ENCODE results near the gene STAM. TPM values are rescaled to one million over a fixed set of nuclear protein-coding genes. Genes with fewer than 3 reads are reported as not detected.

The STAM gene
- total RNA-seq, 1 experiment from 2014 or later: 26.9 TPM

DNA sequence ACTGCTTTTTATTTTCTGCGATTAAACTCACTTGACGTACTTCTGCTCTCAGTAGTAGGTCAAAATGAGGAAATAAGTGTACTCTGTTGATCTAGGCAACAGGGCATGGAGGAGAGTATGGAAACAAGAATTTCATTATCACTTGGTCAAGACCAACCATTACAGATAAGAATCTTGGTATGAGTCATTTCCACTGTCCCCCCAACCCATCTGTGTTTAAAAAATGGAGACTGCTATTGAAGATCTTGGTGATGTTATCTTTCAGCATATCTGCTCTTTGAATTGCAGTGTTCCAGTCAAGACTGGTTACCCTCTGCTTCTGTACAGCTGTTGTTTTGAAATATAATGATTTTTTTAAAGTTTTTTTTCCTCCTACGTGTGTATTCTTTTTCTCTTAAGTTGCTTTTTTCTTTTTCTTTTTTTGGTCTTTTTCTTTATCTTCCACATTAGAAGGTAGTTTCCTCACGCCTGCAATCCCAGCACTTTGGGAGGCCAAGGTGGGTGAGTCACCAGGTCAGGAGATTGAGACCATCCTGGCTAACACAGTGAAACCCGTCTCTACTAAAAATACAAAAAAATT lies 11.7 kb downstream of the STAM start:
- H3K27ac ChIP-seq: no peak overlapping the region
- no peaks in the 10 kb centered on the region; the same call in 1 of the 2 replicates for H3K4me1 ChIP-seq
- H3K9me3 ChIP-seq (replicated peaks): peaks cover 3% of the 10 kb centered on the region
- no peak overlapping the region for H3K4me3 ChIP-seq
- H3K27me3 ChIP-seq: no peaks in the 10 kb centered on the region
- DNase-seq: no peak
- peaks cover 7% of the 10 kb centered on the region for H3K36me3 ChIP-seq

DNA sequence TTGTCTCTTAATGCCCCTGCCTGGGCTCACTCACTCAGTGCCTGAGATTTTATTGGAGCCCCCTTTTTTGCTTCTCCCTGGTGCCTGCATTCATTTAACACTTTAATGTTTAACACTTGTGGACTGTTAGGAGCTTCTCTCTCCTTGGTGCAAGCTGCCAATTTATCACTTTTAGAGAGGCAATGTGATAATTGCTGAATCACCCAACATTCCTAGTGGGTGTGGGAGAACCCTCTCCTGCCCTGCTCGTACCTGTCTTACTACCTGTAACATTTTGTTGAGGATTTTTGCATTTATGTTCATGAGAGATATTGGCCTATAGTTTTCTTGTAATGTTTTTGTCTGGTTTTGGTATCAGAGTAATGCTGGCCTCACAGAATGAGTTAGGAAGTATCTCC lies 13.2 kb downstream of the STAM start:
- Histone ChIP-seq H3K27ac (no peak overlapping the region), H3K27me3 (no peaks in the 10 kb centered on the region), H3K4me1 (no peaks in the 10 kb centered on the region; the same call in 1 of the 2 replicates), H3K36me3 (peaks cover 7% of the 10 kb centered on the region), H3K9me3 (replicated peaks) (peaks cover 3% of the 10 kb centered on the region), H3K4me3 (no peak overlapping the region)
- DNase-seq: no peak

DNA sequence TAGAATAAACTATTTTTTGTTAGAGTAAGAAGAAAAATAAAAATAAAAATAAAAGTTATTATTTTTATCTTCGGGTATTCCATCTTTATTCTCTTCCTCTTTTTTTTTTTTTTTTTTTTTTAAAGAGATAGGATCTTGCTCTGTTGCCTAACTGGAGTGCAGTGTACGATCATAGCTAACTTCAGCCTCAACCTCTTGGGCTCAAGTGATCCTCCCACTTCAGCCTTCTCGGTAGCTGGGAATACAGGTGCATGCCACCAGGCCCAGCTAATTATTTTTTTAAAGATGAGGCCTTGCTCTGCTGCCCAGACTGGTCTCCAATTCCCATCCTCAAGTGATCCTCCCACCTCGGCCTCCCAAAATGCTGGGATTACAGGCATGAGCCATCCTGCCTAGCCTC lies 15.4 kb downstream of the STAM start:
- peaks cover 3% of the 10 kb centered on the region for H3K9me3 ChIP-seq (replicated peaks)
- peaks cover 4% of the 10 kb centered on the region for H3K36me3 ChIP-seq
- DNase-seq: no peak
- no peaks in the 10 kb centered on the region for H3K27me3 ChIP-seq
- no peaks in the 10 kb centered on the region; the same call in 1 of the 2 replicates for H3K4me1 ChIP-seq
- no peak overlapping the region for H3K27ac ChIP-seq
- no peak overlapping the region for H3K4me3 ChIP-seq

DNA sequence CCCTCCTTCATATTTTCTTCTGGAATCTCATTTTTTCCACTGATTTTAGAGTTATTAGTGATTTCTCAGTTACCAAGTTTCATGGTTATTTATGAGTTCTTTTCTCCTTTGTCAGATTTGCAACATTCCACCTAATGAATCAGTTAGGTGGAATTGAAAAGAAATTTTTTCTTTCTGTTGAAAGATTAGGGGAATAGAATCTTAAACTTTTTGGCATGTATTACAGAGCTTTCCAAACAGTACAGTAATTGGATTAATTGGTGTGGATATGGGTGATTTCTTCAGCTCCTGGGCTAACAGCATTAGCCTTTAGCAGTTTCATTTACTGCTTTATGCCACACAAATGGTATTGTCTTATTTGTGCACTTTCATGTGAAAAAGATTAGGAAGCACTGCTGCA lies 17.0 kb downstream of the STAM start:
- Histone ChIP-seq H3K36me3 (peaks cover 4% of the 10 kb centered on the region), H3K27me3 (no peaks in the 10 kb centered on the region), H3K9me3 (replicated peaks) (peaks cover 3% of the 10 kb centered on the region), H3K4me1 (no peaks in the 10 kb centered on the region), H3K27ac (no peak overlapping the region), H3K4me3 (no peak overlapping the region)
- DNase-seq: no peak

DNA sequence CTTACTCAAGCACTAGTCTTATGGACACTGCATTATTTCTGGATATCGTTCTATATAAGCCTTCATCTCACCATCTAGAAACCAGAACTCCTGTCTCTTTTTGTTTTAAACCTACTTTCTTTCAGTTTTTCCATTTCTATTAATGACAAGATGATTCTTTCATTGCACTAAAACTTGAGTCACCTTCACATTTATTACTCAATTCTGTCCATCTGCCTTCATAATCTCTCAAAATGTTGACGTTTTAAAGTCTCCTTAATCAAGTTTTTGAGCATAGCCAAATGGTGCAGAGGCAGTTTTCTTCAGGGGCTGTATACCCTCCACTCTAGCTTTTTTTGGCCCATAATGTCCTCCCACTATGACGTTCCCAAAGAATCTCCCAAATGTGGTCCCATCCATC lies 17.6 kb downstream of the STAM start:
- Histone ChIP-seq H3K4me3 (no peak overlapping the region), H3K4me1 (no peaks in the 10 kb centered on the region), H3K36me3 (peaks cover 4% of the 10 kb centered on the region), H3K27me3 (no peaks in the 10 kb centered on the region), H3K9me3 (replicated peaks) (peaks cover 1% of the 10 kb centered on the region), H3K27ac (no peak overlapping the region)
- DNase-seq: no peak

DNA sequence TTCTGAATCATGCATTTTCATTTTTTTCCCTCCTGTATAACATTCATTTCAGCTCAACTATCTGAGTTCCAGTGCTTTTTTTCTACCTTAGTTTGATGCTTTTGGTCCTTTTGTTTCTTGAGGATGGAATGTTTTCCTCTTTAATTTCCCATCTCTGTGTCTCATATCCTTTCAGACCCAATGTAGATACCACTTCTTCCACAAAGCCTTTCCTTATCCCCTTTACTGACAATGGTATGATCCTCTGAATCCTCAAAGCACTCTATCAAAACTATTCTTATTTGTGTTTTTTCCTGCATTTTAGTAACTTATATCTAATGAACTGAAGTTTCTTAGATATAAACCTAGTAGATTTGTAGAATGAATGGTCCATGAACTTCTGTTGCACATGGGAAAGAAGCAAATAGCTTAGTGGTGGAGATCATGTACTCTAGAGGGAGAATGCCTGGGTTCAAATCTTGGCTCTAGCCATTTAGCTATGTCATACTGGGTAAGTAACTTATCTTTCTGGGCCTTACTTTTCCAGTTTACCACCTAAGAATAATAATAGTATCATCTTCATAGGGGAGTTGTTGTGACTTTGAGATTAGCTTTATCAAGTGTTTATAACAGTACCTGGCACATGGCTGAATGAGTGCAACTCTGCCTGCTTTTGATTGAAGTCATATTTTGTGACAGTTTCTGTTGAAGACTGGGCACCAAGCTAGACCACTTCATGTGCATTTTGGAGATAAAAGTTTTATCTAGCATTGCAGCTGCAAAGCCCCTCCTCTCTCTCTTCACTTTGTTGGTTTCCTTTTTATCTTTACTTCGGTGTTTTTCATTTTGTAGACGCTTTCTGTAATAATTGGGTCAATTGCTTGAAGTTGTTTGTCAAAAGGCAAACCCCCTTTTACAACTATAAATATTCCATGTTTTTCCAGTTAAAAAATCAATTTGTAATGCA lies 18.5 kb downstream of the STAM start:
- DNase-seq: no peak
- no peak overlapping the region for H3K27ac ChIP-seq

DNA sequence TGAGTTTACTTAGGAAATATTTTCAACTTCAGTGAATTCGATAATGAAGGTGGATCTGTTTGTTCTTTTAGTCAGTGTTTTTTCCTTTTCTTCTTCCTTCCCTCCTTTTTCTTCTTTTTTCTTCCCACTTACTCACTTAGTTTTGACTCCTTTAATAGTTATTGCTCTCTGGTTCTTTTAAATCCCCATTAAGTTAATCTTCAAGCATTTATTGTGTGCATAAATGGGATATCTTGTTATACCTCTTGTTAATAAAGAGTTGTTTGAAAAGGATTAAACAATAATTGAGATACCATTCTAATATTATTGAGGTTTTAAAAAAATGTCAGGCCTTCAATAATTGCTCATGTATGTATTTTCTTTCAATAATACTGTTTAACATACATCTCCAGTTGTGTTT lies 19.5 kb downstream of the STAM start:
- DNase-seq: no peak
- Histone ChIP-seq H3K4me1 (no peaks in the 10 kb centered on the region), H3K36me3 (peaks cover 4% of the 10 kb centered on the region), H3K27ac (no peak overlapping the region), H3K9me3 (replicated peaks) (no peaks in the 10 kb centered on the region), H3K4me3 (no peak overlapping the region), H3K27me3 (no peaks in the 10 kb centered on the region)

More for the DNA sequence above, 18.5 kb downstream of the STAM start:
- peaks cover 4% of the 10 kb centered on the region for H3K36me3 ChIP-seq
- no peak overlapping the region for H3K4me3 ChIP-seq
- no peaks in the 10 kb centered on the region for H3K27me3 ChIP-seq
- no peaks in the 10 kb centered on the region for H3K9me3 ChIP-seq (replicated peaks)
- H3K4me1 ChIP-seq: no peaks in the 10 kb centered on the region

DNA sequence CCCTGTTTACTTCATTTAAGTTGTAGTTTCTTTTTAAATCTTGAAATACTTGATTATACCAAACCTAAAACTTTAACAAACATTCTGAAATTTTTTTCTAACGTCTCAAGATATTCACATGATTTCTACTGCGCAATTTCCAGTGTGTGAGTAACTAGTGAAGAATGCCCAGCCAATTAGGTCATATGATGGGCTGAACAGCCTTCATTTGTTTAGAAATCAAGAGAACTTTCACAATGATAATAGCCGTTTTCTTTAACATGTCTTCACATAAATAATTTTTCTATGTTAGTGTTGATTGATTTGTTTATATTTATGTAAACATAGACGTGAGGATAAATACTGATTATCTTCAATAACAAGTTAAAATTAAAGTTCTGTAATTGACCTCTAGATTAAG lies 21.8 kb downstream of the STAM start:
- no peak overlapping the region for H3K4me3 ChIP-seq
- no peaks in the 10 kb centered on the region for H3K27me3 ChIP-seq
- DNase-seq: no peak
- peaks cover 4% of the 10 kb centered on the region for H3K36me3 ChIP-seq
- H3K4me1 ChIP-seq: peaks cover 6% of the 10 kb centered on the region
- no peaks in the 10 kb centered on the region for H3K9me3 ChIP-seq (replicated peaks)
- no peak overlapping the region for H3K27ac ChIP-seq

DNA sequence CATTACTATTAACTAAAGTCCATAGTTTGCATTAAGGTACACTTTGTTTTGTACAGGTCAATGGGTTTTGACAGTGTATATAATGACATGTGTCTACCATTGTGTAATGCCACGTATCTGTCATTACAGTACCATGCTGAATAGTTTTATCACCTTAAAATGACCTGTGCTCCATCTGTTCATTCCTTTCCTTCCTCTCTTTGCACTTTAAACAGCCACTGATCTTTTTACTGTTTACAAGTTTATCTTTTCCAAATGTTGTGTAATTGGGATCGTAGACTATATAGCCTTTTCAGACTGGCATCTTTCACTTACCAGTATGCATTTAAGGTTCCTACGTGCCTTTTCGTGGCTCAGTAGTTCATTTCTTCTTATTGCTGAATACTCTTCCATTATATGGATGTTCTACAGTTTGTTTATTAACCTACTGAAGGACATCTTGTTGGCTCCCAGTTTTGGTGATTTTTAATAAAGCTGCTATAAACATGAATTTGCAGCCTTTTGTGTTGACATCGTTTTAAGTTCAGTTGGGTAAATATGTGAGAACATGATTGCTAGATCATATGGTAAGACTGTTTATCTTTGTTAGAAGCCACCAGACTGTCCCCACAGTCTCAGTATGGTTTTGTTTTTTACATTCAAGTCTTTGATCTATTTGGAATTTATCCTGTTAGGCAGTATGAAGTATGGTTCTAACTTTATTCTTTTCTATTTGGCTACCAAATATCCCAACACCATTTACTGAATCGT lies 24.7 kb downstream of the STAM start:
- Histone ChIP-seq H3K4me1 (peaks cover 10% of the 10 kb centered on the region), H3K9me3 (replicated peaks) (no peaks in the 10 kb centered on the region), H3K36me3 (no peaks in the 10 kb centered on the region; the same call in 1 of the 2 replicates), H3K4me3 (no peak overlapping the region), H3K27ac (no peak overlapping the region), H3K27me3 (no peaks in the 10 kb centered on the region)
- no peak for DNase-seq

DNA sequence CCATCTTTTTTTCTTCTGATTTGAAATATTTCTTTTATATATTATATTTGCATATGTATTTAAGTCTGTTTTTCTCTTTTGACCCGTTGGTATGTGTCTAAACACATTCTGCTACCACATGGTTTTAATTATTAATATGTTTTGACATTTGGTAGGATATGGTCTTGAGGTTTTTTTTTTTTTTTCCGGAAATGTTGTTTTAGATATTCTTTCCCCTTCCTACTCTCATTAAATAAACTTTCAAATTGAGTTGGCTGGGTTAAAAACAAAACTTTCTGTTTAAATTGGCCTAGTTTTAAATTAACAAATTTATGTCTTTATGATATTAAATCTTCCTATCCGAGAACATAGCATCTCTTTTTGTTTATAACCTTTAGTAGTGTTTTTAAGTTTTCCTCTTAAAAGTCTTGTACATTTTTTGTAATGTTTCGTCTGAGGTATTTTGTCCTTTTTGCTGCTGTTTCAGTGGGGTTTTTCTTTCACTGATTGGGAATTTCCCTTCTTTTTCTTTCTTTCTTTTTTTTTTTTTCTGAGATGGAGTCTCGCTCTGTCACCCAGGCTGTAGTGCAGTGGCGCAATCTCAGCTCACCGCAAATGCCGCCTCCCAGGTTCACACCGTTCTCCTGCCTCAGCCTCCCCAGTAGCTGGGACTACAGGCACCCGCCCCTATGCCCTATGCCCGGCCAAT lies 25.4 kb downstream of the STAM start:
- DNase-seq: no peak
- no peaks in the 10 kb centered on the region for H3K36me3 ChIP-seq
- H3K4me3 ChIP-seq: no peak overlapping the region
- H3K27ac ChIP-seq: no peak overlapping the region
- no peaks in the 10 kb centered on the region for H3K9me3 ChIP-seq (replicated peaks)
- H3K27me3 ChIP-seq: no peaks in the 10 kb centered on the region
- peaks cover 10% of the 10 kb centered on the region for H3K4me1 ChIP-seq

DNA sequence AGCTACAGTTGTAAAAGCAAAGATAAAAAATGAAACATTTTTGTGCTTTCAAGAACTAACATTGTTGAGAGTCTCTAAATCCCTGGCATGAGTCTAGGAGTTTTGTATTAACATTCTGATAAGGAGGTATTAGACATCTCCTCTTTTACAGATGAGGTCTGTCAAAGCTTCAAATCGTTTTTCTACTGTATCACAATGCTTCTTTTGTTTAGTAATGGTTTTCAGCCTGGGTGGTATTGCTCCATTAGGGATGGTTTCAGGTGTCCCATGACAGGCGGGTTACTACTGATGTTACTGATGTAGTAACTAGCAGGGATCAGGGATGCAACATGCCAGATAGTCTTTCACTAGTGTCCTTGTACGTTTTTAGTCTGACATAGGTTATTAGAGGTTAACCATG lies 27.4 kb downstream of the STAM start:
- Histone ChIP-seq H3K36me3 (no peaks in the 10 kb centered on the region), H3K27ac (no peak overlapping the region; the same call in 1 of the 2 replicates), H3K4me1 (peaks cover 10% of the 10 kb centered on the region), H3K4me3 (no peak overlapping the region), H3K9me3 (replicated peaks) (no peaks in the 10 kb centered on the region), H3K27me3 (no peaks in the 10 kb centered on the region)
- peak; percentile 44 to 72 for DNase-seq

DNA sequence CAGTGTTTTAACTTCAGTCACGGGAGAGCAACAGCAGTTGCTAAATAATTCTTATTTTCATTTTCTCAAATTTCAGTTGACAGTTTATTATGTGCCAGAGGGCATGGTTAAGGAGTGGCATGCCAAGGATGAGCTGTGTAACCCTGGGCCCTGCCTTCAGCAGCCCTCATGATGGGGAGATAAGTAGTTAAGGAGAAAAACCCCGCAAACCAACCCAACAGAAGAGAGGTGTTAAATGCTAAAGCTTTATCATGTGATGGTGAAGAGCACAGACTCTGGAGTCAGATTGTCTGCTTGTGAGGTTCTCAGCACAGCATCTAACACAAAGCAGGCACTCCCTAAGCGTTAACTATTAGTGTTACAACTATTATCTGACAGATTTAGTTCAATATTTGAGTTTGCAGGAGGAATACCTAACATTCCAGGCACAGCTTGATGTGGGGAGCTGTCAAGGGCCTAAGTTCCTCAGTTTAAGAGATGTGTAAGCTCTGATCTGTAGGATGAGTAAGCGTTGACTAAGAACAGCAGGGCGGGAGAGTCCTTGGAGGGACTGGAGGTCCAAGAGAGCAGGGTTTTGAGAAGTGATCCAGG lies 29.6 kb downstream of the STAM start:
- Histone ChIP-seq H3K27me3 (no peaks in the 10 kb centered on the region), H3K27ac (no peak overlapping the region), H3K36me3 (no peaks in the 10 kb centered on the region), H3K4me1 (peaks cover 10% of the 10 kb centered on the region), H3K4me3 (no peak overlapping the region), H3K9me3 (replicated peaks) (no peaks in the 10 kb centered on the region)
- peak in 1 of 2 experiments; percentile 2 for DNase-seq

DNA sequence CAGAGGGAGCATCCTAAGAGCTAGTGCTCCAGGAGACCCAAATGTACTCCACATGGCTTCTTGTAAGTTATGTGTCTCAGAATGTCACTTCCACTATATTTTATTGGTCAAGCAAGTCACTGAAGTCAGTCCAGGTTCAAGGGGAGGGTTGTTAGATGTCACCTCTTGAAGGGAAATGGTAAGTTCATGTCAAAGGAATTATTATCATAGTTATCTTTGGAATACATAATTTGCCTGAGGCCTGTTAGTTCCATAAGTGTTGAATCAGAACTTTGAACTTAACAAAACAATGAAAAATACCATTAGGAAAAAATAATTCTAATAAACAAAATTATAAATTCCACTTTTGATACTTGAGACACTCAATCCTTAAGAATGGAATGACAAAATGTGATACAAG lies 30.6 kb downstream of the STAM start:
- DNase-seq: no peak
- Histone ChIP-seq H3K27ac (no peak overlapping the region), H3K9me3 (replicated peaks) (no peaks in the 10 kb centered on the region), H3K4me3 (no peak overlapping the region), H3K36me3 (no peaks in the 10 kb centered on the region), H3K27me3 (no peaks in the 10 kb centered on the region), H3K4me1 (peaks cover 10% of the 10 kb centered on the region)

DNA sequence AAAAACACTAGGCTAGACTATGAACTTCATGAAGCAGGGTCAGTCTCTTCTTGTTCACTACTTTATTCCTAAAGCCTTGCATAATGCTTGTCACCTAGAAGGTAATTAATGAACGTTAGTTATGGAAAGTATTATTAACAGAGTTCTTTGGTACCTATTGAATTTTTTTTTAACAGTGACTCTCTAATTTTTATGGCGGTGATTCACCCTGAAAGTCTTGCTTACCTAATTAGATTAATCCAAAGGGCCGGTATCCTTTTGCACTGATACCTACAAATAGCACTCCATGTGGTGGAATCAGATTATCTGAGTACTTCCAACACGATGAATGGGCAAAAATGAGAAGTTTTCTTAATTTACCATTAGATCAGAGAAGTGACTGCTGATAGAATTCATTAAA lies 31.7 kb downstream of the STAM start:
- DNase-seq: no peak
- peaks cover 6% of the 10 kb centered on the region for H3K4me1 ChIP-seq
- H3K27me3 ChIP-seq: no peaks in the 10 kb centered on the region
- no peak overlapping the region for H3K27ac ChIP-seq
- no peak overlapping the region for H3K4me3 ChIP-seq
- no peaks in the 10 kb centered on the region for H3K36me3 ChIP-seq
- no peaks in the 10 kb centered on the region for H3K9me3 ChIP-seq (replicated peaks)

Data from SJCRH30 (cell line).